Measurements from ENCODE around the gene C3orf18.

- TF ChIP-seq, protein P1, sequence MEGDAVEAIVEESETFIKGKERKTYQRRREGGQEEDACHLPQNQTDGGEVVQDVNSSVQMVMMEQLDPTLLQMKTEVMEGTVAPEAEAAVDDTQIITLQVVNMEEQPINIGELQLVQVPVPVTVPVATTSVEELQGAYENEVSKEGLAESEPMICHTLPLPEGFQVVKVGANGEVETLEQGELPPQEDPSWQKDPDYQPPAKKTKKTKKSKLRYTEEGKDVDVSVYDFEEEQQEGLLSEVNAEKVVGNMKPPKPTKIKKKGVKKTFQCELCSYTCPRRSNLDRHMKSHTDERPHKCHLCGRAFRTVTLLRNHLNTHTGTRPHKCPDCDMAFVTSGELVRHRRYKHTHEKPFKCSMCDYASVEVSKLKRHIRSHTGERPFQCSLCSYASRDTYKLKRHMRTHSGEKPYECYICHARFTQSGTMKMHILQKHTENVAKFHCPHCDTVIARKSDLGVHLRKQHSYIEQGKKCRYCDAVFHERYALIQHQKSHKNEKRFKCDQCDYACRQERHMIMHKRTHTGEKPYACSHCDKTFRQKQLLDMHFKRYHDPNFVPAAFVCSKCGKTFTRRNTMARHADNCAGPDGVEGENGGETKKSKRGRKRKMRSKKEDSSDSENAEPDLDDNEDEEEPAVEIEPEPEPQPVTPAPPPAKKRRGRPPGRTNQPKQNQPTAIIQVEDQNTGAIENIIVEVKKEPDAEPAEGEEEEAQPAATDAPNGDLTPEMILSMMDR (IDR thresholded peaks at IDR 0.05 in 4 of 5, conservative IDR thresholded peaks at IDR 0.05 in 1 of 5), result no peak
- no peak for TF ChIP-seq POLR2A (IDR thresholded peaks at IDR 0.05)
Observed at GRCh38 chr3:50554553-50554952, 13.0 kb downstream of the C3orf18 start.
